GM21723 (cell line): ENCODE data around the gene BCL2.

Experiments
- ATAC-seq: cut with Tn5 transposase; IDR thresholded peaks from one replicate; pipeline ENCODE4 v1.9.1; 2021; ENCODE audit warnings: mild to moderate bottlenecking, moderate library complexity; ENCODE audit not compliant: unreplicated experiment

Gene BCL2

DNA sequence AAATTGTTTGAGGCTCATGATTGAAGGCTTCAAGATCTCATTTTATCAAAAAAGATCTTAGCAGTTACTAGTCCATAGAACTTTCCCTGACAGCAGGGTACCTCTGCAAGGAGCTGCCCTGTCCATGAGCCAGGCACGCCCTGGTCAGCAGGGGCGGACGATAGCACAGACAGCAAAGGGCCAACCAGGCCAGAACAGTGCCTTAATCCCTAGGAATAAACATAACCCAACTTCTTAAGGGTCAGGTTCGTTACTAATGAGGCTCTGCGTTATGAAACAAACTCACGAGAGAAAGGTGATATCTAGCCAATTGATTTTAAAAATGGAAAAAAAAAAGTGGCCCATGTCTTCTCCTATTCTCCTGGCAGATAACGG lies 59.2 kb downstream of the BCL2 start:
- no peak for ATAC-seq

DNA sequence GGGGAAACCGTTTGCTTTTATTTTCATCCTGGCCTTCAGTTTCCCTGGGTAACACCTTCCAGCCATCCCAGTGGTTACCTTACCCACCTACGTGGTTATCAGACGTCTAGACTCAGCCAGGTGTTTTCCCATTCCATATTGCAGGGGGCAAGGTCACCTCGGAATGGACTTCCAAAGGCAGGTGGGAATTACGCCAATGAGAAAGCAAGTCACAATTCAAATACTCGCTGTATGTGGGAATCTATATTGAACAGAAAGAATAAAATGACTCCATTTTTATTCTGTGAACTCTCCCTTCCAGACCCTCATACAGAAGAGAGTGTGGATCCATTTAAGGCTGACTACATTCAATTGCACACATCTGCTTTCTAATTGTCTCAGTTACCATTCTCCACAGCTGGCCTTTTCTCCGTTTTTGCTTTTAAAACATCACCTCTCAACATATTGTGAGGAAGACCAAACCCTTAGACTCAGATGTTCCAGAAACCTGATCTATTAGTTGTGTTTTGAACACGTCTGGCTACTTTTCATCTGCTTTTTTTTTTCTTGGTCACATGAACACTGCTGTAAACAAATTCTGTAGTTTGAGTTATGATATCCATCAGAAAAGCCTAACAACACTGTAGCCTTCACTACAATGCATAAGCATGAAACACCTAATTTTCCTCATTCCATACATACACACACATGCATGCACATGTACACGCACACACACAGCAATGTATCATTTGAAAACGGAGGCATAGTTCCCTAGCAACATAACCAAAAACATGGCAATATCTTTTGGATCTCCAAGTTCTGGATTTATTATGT lies 59.8 kb downstream of the BCL2 start:
- ATAC-seq = no peak

DNA sequence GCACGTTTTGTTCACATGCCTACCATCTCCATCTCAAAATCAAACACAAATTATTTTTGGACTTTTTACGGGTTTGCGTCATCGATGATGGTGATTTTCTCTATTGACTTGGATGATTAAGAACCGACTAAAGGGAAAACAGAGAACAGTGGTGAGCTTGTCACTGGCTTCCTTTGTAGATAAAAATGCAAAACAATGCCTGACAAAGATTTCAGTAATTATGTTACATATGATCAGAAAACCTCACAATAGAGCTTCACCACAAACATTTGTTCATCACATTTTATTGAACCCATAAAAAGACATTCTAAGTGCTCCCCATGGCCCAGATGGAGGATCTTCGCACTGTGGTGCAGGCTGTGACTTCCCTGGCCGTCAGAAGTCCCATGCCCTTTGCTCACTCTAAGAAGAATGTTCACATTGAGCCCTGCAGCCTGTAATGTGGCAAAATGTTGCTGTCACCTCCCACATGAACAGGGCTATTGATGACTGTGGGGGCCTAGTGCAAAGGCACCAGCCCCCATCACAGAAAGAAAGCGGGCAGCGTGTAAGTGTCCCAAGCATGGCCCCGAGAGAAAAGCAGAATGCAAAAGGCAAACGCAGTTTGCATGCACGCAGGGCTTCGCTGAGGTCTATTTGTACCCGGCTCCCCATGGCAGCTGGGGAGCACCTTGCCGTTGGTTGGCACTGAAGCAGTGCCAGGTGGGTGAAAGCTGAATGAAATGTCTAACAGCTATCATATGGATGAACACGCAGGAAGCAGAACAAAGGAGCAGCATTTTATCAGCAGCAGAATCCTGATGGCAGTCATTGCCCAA lies 60.6 kb downstream of the BCL2 start:
- no peak for ATAC-seq

DNA sequence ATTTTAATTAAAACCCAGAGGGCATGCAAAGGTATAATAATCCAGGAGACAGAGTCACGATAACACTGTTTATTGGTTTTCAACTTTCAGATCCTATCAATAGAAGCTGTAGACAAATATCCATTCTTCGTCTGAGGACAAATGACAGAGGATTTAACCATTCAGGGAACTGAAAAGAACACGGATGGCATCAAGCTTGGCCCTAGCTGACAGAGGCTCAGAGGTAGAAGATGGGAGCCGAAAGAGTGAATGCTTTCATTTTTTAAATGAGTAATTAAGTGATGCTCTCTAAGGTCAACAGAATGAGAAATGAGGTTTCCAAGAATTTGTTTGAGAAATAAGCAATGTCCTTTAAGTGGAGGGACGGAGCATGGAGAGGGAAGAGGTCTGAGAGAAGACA lies 62.1 kb downstream of the BCL2 start:
- no peak for ATAC-seq

DNA sequence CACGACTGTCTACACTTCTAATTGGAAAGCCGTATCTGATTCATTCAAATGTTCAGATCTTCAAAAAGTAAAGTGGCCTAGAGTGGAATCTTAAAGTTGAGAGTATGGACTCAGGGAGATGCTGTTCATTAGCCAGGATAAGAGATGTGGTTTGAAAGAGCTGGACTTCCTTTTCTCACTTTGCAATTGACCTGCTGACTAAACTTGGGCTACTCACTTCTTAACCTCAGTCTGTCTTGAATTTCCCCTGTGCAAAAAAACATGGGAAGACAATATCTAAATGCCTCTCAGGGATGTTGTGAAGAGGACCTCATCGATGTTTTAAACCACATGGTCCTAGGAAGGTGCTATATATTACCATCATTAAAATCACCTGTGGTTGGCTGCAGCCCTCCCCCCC lies 64.1 kb downstream of the BCL2 start:
- ATAC-seq = no peak

DNA sequence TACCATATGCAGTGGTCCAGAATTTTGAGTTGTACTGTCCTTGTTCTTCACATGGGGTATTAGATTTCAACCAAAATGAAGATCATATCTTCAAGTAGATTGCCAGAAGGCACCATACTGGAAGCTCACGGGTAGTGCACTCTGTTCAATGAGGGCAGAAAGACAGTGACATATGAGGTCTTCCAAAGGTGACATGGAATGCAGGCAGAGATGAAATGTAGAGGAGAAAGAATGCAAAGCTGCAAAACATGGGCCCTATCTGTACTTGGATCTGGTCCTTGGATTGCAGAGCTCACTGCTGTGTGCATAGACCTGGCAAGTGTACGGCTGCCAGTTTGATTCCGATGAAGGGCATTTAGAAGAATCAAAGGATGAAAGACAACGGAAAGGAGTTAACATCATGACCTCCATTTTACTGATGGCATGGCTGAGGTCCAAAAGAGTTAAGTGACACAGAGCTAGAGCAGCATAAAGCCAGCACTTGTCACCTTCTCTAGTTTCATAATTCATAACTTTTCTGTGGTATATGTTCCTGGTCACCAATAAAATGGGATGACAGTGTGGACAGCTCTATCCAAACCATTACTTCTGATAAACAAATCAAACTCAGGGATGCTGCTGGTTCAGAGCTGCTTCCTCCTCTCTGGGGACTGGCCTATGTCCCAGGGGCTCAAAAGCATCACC lies 64.7 kb downstream of the BCL2 start:
- ATAC-seq = no peak

DNA sequence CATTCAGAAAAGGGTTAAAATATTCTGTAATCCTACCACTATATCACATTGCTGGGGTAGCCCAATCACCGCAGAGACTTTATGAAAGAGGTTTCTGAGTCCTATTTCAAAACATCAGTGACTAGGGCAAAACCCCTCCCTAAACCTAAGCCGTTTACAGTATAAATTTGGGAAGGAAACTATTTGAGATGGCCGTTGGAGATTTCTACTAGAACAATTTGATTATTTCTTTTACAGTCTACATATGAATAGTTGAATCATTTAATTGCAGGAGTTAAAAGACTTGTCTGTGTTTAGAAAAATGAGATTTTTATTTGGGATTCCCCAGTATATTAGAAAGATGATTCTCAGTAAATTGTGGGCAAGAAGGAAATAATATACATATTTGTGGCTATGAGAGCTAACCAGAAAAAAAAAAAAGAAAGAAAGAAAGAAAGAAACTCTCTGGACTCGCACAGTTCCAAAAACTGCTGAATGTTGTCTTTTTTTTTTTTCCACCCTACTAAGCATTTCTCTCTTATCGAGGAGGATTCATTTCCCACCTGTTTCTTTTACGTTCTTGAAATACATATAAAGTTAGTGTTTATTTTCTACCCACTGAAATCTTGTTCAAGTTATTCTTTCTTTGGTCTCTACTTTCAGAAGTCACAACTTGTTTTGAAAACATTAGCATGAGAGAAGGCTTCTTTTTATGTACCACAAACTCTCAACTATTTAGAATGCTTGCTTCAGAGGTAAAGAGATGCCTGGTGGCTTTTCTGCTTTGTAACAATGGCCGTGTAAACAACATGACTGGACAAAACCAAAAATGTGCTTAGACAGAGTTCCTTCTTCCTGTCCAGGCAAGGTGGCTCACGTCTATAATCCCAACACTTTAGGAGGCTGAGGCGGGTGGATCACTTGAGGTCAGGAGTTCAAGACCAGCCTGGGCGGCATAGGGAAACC lies 65.9 kb downstream of the BCL2 start:
- no peak for ATAC-seq

DNA sequence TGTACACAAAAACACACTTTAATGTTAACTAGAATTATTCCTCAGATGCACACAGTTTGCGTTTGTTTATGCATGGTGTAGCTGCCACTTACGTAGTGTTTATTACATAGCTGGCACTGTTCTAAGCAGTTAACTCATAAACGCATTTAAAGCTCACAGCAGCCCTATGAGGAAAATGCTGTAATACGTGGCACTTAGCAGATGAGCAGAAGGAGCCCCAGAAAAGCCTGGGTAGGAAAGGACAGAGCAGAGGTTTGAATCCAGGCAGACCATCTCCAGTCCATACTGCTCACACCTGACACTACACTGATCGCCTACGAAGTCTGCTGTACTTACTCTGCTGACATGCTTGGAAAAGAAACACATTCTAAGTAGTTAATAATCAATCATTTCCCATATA lies 66.6 kb downstream of the BCL2 start:
- no peak for ATAC-seq

DNA sequence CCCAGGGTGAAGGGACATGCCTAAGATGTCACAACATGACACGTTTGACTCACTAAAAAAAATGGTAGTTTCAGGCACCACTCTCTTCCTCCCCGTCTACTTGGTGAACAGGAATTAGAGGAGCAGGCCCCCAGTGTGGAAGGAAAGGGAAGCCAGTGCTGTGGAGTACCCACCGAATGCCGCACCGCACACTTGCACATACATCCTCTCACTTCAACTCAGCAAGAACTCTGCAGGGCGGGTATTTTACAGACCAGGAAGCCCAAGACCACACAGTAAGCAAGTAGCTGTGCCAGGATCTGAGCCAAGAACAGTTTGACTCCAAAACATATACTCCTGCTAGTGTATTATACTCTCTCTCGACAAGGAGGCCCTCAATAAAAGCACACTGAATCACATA lies 69.8 kb downstream of the BCL2 start:
- no peak for ATAC-seq

DNA sequence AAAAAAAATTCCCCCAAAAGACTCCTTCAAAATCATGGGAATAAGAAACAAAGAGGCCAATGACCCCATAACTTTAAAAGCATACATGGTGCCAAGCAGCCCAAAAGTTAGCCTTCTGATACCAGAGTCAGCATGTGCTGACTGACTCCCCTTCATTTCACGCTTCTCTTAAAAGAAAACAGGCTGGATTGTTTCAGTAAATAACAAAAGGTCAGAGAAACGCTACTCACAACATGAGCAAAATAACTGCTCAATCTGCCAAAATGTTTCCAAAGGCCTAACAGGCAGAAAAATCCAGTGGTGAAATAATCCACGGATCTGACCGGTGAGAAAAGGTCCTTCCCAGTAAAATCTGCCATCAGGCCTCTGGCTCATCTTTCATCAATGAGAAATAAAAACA lies 71.6 kb downstream of the BCL2 start:
- no peak for ATAC-seq

DNA sequence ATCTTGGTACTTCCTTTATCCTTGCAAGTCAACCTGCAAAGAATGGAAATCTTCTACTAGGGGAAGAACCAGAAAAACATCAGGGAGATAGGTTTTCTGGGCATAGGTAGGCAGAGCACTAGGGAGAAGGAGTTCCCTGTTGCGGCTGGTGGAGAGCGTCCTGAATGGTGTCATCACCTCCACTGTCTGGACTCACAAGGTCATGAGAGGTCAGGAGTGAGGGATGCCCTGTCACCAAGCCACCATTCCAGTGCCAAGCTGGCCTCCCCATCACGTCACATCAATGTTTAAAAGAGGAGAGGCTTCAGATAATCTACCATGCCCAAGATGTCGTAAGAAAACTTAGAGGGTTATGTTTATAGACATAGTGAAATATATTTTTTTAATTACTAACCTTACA lies 72.1 kb downstream of the BCL2 start:
- no peak for ATAC-seq

DNA sequence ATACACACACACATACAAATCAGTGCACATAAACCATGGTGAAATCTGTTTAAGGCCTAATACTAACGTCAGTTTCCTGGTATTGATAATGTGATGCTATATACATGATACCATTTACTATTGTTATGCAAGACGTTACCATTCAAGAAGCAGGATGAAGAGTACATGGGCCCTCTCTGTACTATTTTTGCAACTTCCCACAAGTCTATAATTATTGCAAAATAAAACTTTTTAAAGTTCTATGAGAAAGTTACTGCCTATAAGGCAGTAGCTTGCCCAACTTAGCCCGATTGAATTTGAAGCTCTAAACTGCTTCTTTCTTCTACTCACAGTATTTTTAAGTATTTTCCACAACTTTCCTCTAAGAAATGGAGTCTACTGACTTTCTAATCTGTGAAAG lies 74.0 kb downstream of the BCL2 start:
- ATAC-seq = no peak

DNA sequence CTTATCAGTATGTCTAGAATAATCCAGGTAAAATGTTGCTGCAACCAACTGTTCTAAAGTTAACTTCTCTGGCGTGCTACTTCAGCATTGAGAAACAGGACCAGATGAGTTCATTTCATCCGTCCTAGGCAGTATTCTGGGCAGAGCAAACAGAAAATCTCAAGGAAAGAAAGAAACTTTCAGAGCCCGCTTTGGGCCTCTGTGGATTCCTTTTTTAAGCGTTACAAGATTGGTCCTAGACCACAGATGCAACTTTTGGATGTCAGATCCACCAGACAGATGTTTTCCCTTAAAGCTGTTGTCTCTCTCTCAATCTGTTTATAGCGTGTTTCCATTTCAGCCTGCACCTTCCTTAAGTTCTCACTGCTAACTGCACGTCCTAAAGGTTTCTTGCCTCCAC lies 75.0 kb downstream of the BCL2 start:
- ATAC-seq = no peak

DNA sequence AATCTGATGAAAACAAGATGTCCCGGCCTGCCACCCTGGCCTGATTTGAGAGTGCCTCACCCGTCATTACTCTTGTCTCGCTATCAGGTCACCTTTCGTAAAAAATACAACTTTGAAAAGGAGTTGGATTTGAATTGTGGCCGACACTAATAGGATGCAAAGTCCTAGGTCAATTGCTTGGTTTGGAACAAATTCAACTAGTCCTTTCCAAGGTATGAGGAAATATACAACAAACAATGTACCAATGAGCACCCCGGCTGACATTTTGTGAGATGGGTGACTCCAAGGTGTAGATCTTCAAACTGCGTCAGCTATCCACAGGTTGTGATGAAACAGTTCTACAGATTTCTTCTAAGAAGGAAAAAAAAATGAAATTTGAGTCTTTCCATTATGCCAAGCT lies 77.8 kb downstream of the BCL2 start:
- no peak for ATAC-seq

DNA sequence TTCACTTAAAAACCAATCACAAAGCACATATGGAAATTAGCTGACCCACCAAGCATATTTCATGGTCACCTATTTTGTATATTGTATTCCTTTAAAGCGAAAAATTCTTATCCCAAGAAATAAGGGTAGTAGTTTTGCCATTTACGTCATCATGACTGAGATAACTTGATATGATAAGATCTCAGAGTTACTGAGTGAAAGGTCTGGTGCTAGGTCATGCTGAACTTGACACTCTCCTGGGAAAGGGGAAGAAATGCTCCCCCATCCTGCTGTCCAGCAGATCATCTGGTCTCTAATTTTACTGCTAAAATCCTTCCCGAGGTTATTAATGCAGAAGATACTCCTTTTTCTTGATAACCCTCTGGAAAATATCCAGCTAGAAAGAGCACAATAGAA lies 78.3 kb downstream of the BCL2 start:
- ATAC-seq = no peak

DNA sequence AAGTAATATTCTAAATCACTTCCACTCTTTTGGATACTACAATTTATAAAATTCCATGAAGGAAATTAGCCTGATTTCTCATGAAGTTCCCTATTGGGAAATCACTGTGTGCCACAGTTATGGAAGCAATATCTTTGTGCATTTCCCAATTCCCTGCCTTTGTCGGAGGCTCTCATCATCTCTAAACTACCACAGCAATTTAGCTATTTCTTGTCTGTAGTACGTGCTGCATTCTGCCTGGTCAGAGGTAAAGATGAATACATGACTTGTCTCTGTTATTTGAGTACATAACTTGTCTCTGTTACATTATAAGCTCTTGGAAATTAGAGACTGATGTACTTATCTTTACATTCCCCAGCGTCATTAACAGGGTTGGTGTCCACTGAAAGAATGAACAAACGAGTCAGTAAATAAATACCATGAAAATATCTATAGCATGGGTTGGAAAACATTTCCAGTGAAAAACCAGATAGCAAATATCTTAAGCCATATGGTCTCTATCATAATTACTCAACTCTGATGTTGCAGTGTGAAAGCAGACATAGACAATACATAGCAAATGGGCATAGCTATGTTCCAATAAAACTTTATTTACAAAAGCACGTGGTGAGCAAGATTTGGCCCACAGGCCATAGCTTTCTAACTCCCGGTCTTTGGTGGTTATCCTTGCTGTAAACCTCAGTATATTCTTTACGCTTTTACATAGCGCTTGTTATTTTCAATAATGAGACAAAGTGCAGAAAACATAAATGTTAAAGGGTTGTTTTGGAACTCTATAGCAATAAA lies 78.8 kb downstream of the BCL2 start:
- no peak for ATAC-seq

DNA sequence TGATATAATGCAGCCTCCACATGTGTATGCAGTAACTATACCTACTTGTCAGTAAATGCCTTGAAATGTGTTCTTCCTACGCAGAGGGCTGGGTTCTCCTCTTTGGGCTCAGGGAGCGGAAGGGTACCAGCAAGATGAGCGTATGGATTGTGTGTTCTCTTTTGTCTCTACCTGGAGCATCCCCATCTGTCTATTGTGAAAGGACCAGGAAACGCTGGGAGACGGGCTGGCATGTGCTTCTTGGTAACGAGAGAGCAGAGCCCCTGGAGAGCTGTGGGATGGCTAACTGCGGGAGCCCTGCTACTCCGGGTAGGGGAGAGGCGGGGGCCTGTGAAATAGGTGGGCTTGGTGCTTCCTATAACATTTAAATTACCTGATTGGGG lies 80.9 kb downstream of the BCL2 start:
- ATAC-seq = no peak

DNA sequence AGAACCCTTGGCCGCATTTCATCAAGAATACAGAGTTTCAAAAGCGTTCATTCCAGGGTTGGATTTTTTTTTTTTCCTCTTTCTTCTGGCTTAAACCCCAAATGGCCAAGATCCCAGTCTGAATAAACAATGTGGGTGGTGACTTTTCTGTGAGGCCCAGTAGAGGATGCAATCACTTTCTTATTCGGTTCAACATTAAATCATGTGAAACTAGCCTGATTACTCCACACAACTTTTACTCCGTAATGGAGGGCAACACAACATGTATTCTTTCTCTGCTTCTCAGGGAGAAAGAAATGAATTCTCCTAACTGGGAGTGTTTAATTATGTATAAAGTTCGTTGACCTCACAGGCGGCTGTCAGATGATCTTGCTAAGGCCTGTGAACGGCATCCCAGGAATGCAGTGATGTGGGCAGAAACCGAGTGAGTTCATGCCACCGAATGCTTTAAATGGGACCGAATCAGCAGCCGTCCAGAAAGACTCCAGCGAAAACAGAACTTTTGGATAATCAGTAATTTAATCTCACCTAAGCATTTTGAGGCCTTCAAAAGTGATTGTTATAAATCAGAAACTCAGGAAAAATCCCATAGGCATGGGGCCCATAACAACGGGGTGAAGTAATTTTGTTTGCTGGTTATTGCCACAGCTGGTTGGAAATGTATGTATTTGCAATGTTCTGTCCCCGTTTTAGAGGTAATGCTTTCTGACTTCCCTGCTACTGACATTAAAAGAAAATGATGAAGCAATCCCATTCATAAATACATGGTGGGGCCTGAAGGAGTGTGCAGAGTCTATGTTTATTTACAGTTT lies 81.5 kb downstream of the BCL2 start:
- no peak for ATAC-seq
